ENCODE measurements around the gene ADAMTS1. TPM values are rescaled to one million over a fixed set of nuclear protein-coding genes. Genes with fewer than 3 reads are reported as not detected.

The ADAMTS1 gene
- total and polyA plus RNA-seq, 2 of the 4 experiments (the other 2 are of a cell fraction), result 116 to 317 TPM

DNA sequence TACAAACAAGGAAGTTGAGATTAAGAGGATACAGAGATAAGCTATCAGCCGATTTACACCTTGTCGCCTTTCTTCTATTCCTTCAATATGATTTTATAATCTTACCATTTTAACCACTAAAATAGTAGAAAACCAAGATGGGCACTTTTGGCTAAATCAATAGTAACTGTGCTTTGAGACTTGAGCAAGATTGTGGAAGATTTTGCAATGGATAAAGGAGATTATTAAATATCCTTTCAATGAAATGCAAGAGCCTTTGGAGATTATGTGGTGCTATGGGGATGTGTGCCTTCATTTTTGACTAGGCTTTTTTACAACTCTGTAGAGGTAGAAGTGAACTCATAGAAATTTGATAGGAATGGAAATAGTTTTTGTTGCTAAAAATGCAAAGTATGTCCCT is 33.7 kb downstream of the ADAMTS1 start:
- WGBS, 2 experiments (ENCODE audit: extremely low coverage in 2 of 2, insufficient read length in 1 of 2), result no CpG with 5 or more reads among the region's 2 CpGs
- no TSS peak for BruUV-seq (replicated peaks)

More for the DNA sequence above, 33.7 kb downstream of the ADAMTS1 start:
- Histone ChIP-seq H2BK120ac (ENCODE audit: low read depth, low read length) (no peak overlapping the region; the same call in 1 of the 2 replicates), H2BK5ac (ENCODE audit: low read depth, low read length, poor library complexity, severe bottlenecking) (peak overlapping the region; percentile 80), H4K20me1 (ENCODE audit: insufficient read depth, low read length) (no peaks in the 10 kb centered on the region), H3K27me3 (ENCODE audit: control insufficient read depth, insufficient read depth, low read length) (no peaks in the 10 kb centered on the region), H4K5ac (ENCODE audit: low read depth, low read length) (peak overlapping the region; percentile 0; the same call in 1 of the 2 replicates), H3K4me2 (ENCODE audit: low read depth, low read length) (no peak overlapping the region), H3K23ac (ENCODE audit: low read depth, low read length) (no peak overlapping the region), H3K9me3 (ENCODE audit: control insufficient read depth, insufficient read depth, low read length) (no peaks in the 10 kb centered on the region), H3K4me3 (ENCODE audit: insufficient read depth, low read depth, low read length) (no peak overlapping the region), H3K4ac (ENCODE audit: low read depth, low read length) (peak overlapping the region; percentile 47; the same call in 1 of the 2 replicates), H2BK20ac (ENCODE audit: low read depth, low read length) (peak overlapping the region; percentile 16; the same call in 1 of the 2 replicates), H2AK9ac (replicated peaks; ENCODE audit: low read depth, low read length, poor library complexity) (no peak overlapping the region), H3K18ac (ENCODE audit: low read depth, low read length) (peak overlapping the region; percentile 6; the same call in 1 of the 2 replicates), H3K9me1 (ENCODE audit: insufficient read depth, low read length) (peaks cover 3% of the 10 kb centered on the region; the same call in 1 of the 2 replicates), H3K36me3 (ENCODE audit: control insufficient read depth, insufficient read depth, low read length) (no peaks in the 10 kb centered on the region), H3K14ac (replicated peaks; ENCODE audit: low read depth, low read length) (no peak overlapping the region), H3K4me1 (ENCODE audit: control insufficient read depth, insufficient read depth, low read length) (peaks cover 6% of the 10 kb centered on the region), H4K91ac (ENCODE audit: insufficient read depth, low read depth, low read length) (no peak overlapping the region), H4K8ac (ENCODE audit: low read depth in 2 of 2, low read length in 2 of 2) (no peak overlapping the region), H3K9ac (ENCODE audit: low read depth, low read length) (no peak overlapping the region), H2BK15ac (ENCODE audit: low read depth, low read length) (no peak overlapping the region), H2AK5ac (ENCODE audit: low read depth, low read length) (no peak overlapping the region), H3K79me1 (ENCODE audit: low read depth in 1 of 2, low read length in 2 of 2) (no peaks in the 10 kb centered on the region), H3K27ac (ENCODE audit: insufficient read depth, low read length) (no peak overlapping the region), H3K56ac (ENCODE audit: extremely low read depth, insufficient read depth, low read length) (no peak overlapping the region), H2AFZ (replicated peaks; ENCODE audit: low read length, poor library complexity) (no peak overlapping the region)
- intact Hi-C loops (cut with micrococcal nuclease) (no loop called here), in situ Hi-C loops (cut with MboI; ENCODE audit: low sequenced_read_pairs) (no loop called here), dilution Hi-C loops (cut with HindIII; ENCODE audit: low sequenced_read_pairs, unreplicated experiment) (no loop called here)
- no peak for DNase-seq
- TF ChIP-seq, protein P1, sequence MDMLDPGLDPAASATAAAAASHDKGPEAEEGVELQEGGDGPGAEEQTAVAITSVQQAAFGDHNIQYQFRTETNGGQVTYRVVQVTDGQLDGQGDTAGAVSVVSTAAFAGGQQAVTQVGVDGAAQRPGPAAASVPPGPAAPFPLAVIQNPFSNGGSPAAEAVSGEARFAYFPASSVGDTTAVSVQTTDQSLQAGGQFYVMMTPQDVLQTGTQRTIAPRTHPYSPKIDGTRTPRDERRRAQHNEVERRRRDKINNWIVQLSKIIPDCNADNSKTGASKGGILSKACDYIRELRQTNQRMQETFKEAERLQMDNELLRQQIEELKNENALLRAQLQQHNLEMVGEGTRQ (IDR thresholded peaks at IDR 0.05; ENCODE audit: low read depth, low read length), result no peak
- TF ChIP-seq NFE2L2 (IDR thresholded peaks at IDR 0.05; ENCODE audit: low read depth, low read length) (no peak), RCOR1 (IDR thresholded peaks at IDR 0.05; ENCODE audit: insufficient replicate concordance, low read length) (no peak), RFX5 (IDR thresholded peaks at IDR 0.05; ENCODE audit: low read depth, low read length) (no peak), CEBPB (IDR thresholded peaks at IDR 0.05; ENCODE audit: low read depth, low read length) (peak; percentile 29), BHLHE40 (IDR thresholded peaks at IDR 0.05; ENCODE audit: low read depth, low read length) (no peak), RAD21 (IDR thresholded peaks at IDR 0.05; ENCODE audit: low read length) (no peak), MAFK (IDR thresholded peaks at IDR 0.05; ENCODE audit: low read depth, low read length) (no peak)
- TF ChIP-seq, protein P2, sequence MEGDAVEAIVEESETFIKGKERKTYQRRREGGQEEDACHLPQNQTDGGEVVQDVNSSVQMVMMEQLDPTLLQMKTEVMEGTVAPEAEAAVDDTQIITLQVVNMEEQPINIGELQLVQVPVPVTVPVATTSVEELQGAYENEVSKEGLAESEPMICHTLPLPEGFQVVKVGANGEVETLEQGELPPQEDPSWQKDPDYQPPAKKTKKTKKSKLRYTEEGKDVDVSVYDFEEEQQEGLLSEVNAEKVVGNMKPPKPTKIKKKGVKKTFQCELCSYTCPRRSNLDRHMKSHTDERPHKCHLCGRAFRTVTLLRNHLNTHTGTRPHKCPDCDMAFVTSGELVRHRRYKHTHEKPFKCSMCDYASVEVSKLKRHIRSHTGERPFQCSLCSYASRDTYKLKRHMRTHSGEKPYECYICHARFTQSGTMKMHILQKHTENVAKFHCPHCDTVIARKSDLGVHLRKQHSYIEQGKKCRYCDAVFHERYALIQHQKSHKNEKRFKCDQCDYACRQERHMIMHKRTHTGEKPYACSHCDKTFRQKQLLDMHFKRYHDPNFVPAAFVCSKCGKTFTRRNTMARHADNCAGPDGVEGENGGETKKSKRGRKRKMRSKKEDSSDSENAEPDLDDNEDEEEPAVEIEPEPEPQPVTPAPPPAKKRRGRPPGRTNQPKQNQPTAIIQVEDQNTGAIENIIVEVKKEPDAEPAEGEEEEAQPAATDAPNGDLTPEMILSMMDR (conservative IDR thresholded peaks at IDR 0.05; ENCODE audit: low read depth, low read length), result no peak
- CTCF ChIA-PET, result no interaction called here
- ATAC-seq (ENCODE audit: low read depth), result no peak
- POLR2A ChIA-PET (ENCODE audit: unreplicated experiment), result no interaction called here
